Activated CD8-positive, alpha-beta memory T cell treated with anti-CD3 and anti-CD28 coated beads for 24 hours (primary cell): ENCODE data around the gene SNTB2.
"Not testable (repeated sequence)": the region's sequence is repeated elsewhere in the genome, so short reads cannot be mapped to it uniquely, and the experiment has no call there.

ENCODE experiments used
- DNase-seq: peaks from one replicate; pipeline ENCODE4 v3.0.0-alpha.2; 2020

The SNTB2 gene

DNA sequence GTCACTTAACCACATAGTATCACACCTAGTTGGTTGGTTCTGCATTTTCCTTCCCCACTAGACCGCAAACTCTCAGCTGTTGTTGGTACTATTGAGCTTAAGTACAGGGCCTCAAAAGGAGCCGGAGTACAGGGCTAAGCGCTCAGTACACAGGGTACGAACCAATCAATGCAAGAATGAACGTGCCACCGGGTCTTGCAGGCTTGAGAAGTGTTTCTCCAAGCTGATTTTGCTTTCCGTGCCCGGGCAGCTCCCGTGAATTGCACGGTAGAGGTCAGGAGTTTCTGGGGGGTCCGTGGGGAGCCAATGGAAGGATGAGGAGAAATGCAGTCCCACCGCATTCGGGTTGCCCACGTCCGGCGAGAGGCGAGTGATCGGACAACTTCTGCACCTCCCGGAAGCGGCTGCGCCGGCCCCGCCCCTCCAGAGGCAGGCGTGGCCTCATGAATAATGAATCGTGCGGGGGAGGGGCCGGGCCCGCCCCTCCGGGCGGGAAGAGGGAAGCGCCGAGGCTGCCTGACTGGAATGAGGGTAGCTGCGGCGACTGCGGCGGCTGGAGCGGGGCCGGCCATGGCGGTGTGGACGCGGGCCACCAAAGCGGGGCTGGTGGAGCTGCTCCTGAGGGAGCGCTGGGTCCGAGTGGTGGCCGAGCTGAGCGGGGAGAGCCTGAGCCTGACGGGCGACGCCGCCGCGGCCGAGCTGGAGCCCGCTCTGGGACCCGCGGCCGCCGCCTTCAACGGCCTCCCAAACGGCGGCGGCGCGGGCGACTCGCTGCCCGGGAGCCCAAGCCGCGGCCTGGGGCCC, at the start of gene SNTB2:
Gene SNTB2 (plus strand): TSS at position 523 of the 804 bp plus-strand sequence. CDS start 3 bp downstream, at position 526.
- peak; percentile 91 for DNase-seq

DNA sequence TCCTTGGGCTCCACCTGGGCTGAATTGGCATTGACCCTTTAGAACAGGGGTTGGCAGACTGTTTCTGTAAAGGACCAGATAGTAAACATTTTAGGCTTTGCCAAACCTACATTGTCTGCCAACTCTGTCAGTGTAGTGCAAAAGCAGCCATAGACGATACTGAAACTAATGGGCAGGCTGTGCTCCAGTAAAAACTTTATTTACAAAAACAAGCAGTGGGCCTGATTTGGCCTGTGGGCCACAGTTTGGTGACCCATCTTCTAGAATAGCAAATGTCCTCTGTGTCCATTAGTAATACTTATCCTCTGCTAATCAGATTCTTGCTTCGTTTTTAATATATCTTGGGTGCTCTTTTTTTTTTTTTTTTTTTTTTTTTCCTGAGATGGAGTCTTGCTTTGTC, 48.4 kb upstream of the SNTB2 start:
- no peak for DNase-seq

- not testable (repeated sequence) for DNase-seq
Measured at GRCh38 chr16:69139464-69139863, 47.5 kb upstream of the SNTB2 start.

DNA sequence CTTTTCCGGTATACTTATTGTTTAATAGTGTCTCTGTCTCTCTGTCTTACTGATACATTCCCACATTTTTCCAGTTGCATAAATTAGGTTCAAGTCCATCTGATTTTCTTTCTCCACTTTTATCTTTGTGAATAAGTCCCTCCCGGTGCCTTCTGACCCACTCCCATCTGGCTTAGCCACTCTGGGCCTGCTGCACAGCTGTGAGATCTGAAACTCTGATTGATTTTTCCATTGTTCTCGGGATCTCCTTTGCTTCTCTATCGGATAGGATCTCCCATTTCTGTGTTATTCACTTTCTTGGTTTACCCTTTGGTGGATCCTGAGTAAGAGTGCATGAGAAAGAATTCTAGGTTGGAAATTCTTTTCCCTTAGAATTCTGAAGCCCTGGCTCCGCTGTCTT, 46.0 kb upstream of the SNTB2 start:
- DNase-seq = no peak

DNA sequence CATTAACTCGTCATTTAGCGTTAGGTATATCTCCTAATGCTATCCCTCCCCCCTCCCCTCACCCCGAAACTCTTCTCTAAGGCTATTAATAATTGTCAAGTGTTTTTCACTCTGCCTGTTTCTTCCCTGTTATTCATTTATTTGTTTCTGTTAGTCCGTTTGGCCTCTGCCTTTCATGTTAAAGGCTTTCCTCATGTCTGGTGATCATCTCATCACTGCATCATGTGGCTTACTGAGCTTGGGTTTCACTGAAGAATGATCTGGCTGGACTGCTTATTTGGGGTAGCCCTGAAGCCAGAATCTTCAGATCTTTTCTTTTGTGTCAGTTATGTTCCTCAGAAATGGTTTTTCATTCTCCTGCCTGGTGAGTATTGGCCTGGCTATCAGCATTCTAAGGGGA, 45.0 kb upstream of the SNTB2 start:
- DNase-seq = no peak

DNA sequence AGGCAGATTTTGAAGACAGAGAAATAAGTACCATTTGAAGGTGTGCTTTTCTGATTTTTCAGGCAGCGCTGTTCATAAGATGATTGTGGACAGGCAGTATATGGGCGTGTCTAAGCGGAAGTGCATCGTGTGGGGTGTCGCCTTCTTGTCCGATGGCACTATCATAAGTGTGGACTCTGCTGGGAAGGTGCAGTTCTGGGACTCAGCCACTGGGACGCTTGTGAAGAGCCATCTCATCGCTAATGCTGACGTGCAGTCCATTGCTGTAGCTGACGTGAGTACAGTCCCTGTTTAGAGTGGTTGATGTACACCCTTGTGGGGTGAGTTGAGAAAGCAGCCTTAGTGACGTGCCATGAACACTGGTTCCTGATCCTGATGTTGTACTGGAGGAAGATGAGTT, 43.8 kb upstream of the SNTB2 start:
- no peak for DNase-seq

GRCh38 chr16:69145658-69146057, 41.3 kb upstream of the SNTB2 start:
- DNase-seq = no peak

DNA sequence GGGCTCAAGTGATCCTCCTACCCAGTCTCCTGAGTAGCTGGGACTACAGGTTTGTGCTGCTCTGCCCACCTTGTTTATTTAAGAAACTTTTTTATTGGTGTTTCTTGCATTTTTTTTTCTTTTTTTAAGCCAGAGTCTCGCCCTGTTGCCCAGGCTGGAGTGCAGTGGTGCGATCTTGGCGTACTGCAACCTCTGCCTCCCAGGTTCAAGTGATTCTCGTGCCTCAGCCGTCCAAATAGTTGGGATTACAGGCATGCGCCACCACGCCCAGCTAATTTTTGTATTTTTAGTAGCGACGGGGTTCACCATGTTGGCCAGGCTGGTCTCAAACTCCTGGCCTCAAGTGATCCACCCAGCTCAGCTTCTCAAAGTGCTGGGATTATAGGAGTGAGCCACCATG, 37.3 kb upstream of the SNTB2 start:
- DNase-seq = not testable (repeated sequence)

DNA sequence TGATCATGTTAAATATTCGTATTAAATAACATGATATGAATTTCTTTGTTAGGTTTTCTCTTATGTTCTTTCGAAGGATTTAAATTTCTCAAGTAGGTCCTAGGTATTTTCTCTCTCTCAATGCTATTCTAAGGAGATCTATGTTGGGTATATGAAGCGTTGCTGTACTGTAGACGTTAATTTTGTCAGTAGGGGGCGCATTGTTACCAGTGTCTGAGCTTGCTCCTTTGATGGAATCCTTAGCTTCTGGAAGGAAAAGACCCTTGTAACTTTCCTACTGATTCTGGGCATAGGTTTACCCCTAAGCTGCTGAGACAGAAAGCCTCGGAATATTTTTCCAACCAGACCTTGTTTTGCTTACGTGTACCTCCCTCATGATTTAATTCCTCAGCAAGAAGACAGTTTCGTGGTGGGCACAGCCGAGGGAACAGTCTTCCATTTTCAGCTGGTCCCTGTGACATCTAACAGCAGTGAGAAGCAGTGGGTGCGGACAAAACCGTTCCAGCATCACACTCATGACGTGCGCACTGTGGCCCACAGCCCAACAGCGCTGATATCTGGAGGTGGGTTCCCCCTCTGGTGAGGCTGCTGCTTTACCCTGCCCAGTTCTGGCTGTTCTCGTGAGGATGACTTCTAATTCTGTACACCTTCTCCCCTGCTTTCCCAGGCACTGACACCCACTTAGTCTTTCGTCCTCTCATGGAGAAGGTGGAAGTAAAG, 36.7 kb upstream of the SNTB2 start:
- DNase-seq = no peak

DNA sequence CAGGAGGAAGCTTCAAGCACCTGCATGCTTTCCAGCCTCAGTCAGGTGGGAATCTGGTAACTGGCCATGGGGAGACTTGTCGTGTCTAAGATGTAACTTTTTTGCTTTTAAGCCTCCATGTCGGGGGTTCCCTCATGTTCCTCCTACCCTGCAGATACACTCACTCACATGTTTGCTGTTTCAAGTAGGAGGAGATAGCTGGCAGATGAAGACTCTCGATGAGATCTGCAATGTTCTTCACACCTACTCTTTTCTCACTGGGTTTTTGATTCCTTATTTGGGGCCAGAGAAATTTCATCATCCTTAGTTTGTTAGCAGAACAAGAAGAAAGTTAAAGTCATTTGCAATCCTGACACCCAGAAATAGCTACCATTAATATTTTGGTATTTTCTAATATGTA, 29.8 kb upstream of the SNTB2 start:
- DNase-seq = no peak

GRCh38 chr16:69160192-69160591, 26.8 kb upstream of the SNTB2 start:
- DNase-seq = no peak

- no peak for DNase-seq
Measured at GRCh38 chr16:69165584-69165983, 21.4 kb upstream of the SNTB2 start.

- peak; percentile 86 for DNase-seq
Measured at GRCh38 chr16:69166221-69166833, 20.6 kb upstream of the SNTB2 start.

DNA sequence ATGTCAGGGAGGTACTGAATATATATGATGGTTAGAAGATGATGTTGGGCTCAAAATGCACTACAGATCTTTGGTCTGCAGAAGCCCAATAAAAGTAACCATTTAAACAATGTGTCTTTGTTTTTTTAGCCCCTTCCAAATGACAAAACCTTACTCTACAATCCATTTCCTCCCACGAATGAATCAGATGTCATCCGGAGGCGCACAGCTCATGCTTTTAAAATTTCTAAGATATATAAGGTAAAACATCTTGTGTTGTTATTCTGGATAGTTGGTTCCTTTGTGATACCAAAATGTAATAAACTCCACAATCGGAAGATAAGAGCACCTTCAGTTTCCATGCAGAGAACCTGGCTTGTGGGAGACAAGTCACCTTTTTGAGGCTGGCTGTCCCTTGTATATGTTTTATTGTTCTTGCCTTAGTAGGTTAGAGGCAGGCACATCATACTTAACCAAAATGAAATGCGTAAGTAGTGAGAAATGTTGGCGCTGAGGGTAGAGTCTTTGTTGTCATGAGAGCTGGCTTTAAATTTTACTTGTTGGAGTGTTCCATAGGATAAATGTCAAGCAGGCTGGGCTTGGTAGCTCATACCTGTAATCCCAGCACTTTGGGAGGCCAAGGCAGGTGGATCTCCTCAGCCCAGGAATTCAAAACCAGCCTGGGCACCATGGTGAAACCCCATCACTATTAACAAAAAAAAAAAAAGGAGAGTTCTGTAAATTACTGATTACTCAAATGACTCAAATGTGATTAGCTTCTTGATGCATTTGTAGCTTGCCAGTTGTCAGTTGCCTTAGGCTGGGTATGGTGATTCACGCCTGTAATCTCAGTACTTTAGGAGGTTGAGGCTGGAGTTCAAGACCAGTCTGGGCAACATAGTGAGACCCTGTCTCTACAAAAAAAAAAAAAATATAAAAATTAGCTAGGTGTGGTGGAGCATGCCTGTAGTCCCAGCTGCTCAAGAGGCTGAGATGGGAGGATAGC, 19.7 kb upstream of the SNTB2 start:
- DNase-seq = no peak

GRCh38 chr16:69169051-69169450, 17.9 kb upstream of the SNTB2 start:
- no peak for DNase-seq

DNA sequence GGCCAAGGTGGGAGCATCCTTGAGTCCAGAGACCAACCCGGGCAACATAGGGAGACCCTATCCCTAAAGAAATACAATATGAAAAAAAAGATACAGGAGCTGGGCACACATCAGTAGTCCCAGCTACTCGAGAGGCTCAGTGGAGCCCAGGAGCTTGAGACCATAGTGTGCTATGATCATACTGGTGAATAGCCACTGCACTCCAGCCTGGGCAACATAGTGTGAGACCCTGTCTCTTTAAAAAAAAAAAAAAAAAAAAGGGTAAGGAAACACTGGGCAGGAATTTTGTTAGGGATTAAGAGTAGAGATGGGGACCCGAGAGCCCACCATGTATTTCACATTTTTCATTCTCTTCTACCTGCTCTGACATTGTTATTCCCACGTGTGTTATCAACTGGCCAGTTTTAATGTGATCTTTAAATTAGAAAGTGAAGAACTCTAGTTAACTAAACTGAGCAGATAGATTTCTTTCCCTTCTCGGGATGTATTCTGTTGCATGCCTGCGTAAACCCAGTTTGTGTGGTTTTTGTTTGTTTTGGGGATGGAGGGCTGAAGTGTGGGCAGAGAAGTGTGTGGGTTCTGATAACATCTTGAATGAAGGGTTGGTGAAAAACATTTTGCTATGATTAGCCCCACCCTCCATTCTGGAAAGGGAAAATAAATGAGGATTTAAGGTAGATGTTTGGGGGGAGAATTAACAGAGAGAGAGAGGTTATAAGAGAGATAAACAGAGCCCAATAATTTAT, 17.2 kb upstream of the SNTB2 start:
- no peak for DNase-seq

- DNase-seq = no peak
Measured at GRCh38 chr16:69171325-69172084, 15.5 kb upstream of the SNTB2 start.

- no peak for DNase-seq
Measured at GRCh38 chr16:69176033-69176800, 10.7 kb upstream of the SNTB2 start.

DNA sequence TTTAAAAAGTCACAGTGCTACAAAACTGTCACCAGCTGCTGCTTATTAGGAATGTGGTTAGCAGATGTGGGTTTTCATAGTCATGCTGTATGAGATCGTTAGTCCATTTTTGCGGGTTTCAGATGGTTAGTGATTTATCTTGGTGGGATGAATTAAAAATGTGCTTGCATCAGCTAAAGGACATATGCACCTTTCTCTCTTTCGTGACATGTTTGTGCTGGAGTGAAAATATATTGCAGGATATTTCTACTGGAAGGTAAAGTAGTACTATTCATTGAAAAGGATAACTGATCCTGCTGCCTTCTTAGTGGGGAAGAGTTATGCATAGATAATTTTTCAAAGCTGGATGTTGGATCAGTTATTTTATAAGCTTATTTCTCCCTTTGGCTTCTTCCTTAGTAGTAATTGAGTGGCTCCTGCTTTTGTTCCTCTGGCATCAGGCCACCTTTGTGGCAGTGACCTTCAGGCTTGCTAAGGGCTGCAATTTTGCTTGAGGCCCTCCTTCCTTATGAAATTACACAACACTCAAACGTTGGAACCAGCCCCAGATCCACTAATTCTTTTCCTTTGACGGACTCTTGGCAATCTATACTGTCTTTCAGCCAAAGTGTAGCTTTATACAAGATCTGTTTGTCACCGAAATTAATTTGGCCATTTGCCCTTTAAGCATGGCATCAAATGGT, 7.5 kb upstream of the SNTB2 start:
- no peak for DNase-seq

GRCh38 chr16:69180011-69180338, 7.0 kb upstream of the SNTB2 start:
- no peak for DNase-seq
